ENCODE data around the gene CUBN.

Gene CUBN

GRCh38 chr10:17066807-17067206 is 62.8 kb downstream of the CUBN start:
- ATAC-seq, result no peak

- no peak for ATAC-seq
Measured at GRCh38 chr10:17066000-17066399, 63.6 kb downstream of the CUBN start.

DNA sequence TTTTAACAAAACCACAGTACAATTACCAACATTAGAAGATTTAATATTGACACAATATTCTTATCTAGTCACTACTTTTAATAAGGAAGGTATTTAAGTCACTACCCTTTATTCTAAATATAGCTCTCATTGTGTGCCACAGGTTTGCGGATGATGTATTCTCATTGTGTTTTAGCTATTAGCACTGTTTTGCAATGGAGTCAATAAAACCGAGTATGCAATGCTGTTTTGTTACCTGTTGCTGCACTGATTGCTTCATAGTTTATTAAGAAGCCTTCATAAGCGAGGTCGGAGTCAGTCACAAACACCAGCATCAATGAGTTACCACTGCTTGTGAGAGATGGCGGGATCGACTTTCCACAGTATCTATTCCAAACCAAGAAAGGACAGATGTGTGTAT is 64.3 kb downstream of the CUBN start:
- no peak for ATAC-seq

GRCh38 chr10:17064435-17064834 is 65.2 kb downstream of the CUBN start:
- ATAC-seq, result no peak

GRCh38 chr10:17062955-17063484 is 66.6 kb downstream of the CUBN start:
- no peak for ATAC-seq

- ATAC-seq, result no peak
Measured at GRCh38 chr10:17062493-17062892, 67.1 kb downstream of the CUBN start.

GRCh38 chr10:17062009-17062408 is 67.6 kb downstream of the CUBN start:
- ATAC-seq, result no peak

- ATAC-seq, result no peak
Measured at GRCh38 chr10:17061418-17061817, 68.2 kb downstream of the CUBN start.

DNA sequence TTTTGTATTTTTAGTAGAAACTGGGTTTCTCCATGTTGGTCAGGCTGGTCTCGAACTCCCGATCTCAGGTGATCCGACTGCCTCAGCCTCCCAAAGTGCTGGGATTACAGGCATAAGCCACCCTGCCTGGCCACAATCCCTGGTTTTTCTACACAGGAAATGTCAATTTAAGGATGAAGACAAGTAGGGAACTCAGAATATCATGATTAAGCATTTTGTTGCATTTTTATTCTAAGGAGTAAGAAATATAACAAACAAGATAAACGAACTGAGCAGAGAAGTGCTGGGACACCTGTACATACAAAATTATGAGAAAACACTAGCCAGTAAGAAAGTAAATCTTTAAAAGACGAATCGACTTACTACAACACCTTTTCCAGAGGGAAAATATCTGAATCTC is 69.3 kb downstream of the CUBN start:
- ATAC-seq, result no peak

DNA sequence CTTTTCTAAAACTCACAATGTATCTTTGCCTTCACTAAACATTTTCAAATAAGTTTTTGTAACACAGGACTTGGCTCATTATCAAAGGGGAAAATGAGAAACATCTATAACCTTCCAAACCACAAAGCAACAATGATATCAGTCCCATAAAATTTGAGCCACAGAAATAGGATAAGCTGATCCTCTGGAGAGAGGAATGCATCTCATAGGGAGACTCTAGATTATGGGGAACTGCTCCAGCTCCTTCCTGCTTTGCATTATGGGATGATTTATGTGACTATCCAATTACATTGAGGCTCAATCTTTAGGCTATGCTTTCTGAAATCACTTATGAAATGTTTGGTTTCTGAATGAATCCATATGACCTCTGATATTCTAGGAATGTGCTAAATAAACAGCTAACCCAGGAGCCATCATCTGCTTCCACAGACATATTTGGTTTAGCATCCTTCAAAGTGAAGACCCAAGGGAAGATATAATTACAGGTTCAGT is 70.4 kb downstream of the CUBN start:
- ATAC-seq, result no peak

DNA sequence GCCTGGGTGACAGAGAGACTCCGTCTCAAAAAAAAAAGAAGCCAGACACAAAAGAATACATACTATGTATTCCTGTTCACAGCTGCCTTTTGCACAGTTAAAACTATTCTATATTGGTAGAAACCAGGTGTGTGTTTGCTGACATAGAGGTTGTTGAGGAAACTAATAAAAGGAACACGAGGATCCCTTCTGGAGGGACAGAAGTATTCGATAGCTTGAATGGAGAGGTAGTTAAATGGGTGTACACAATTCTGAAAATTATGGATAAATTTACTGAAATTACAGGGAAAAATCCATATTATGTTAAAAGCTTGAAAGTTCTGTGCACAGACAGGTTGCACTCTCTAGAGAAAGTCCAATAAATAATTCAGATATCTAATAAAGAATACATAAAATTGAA is 71.5 kb downstream of the CUBN start:
- no peak for ATAC-seq

GRCh38 chr10:17056781-17057428 is 72.7 kb downstream of the CUBN start:
- ATAC-seq, result no peak

DNA sequence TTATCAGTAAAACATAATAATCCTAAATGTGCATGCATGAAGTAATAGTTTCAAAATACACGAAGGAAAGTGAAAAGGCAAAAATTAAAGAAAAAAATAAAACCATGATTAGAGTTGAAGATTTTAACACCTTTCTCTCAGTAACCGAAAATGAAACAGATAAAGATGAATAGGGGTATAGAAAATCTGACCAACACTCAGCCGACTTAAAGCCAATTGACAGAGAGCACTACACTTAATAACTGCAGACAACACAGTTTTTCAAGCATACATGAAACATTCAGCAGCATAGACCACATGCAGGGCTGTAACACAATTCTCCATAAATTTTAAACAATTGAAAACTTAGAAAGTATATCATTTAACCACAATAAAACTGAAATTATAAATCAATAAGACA is 76.1 kb downstream of the CUBN start:
- no peak for ATAC-seq

- ATAC-seq, result no peak
Measured at GRCh38 chr10:17053061-17053460, 76.5 kb downstream of the CUBN start.

GRCh38 chr10:17051851-17052250 is 77.8 kb downstream of the CUBN start:
- ATAC-seq, result no peak

GRCh38 chr10:17049195-17049594 is 80.4 kb downstream of the CUBN start:
- ATAC-seq, result no peak

- ATAC-seq, result no peak
Measured at GRCh38 chr10:17047908-17048307, 81.7 kb downstream of the CUBN start.

- ATAC-seq, result no peak
Measured at GRCh38 chr10:17046989-17047388, 82.6 kb downstream of the CUBN start.

GRCh38 chr10:17043586-17043985 is 86.0 kb downstream of the CUBN start:
- ATAC-seq, result no peak

DNA sequence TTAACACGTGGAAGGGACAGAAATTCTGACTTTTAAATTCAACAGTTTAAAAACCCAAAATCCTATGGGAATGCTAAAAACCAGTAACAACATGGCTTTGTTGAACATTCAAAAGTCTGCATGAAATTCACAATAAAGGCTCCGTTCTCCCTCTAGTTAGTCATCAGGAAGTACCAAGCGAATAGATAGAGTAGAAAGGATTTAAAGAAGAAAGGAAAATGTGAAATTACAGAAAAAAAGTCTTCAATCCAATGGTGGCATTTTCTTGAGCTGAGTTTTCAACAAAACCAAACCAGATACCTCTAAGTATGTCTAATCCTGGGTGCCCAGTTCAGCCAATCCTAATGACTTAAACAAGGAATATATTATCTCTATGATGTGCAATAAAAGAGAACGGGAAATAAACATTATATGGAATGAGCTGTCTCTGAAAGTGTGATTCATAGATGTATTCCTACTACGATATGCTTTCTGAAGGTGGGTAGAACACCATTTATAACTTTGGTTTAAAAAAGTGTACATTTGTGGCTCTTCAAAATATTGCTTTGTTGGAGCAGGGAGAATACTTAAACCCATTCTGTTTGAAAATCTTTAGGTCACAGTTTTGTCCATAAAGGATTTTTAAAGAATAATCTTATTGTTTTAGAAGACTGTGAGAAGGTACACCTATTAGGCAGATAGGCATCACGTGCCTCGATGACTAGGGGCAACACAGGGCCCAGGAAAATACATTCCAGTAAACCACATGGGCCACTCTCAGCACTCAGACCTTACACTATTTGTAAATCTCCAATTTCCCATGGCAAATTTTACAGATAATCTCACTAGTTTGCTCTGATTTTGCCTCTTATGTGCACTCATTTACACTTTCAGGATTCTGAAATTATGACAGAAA is 87.7 kb downstream of the CUBN start:
- ATAC-seq, result no peak

DNA sequence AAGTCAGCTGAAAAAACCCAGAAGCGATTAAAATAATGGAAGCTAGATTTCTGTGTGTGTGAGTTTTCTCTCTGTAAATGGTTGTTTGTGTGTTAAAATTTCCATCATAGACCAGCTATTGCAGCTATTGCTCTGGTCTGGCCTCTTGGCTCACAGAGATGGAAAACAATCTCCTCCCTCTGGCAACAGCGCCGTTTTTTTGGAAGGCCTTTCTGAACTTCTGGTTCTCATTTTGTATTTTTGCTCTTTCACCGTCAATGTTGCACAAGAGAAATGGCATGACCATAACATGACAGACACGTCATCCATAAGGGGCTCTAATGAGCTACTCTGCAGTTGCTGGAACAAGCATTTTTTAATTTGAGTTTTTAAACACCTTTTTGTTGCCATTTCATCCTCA is 91.0 kb downstream of the CUBN start:
- ATAC-seq, result no peak

DNA sequence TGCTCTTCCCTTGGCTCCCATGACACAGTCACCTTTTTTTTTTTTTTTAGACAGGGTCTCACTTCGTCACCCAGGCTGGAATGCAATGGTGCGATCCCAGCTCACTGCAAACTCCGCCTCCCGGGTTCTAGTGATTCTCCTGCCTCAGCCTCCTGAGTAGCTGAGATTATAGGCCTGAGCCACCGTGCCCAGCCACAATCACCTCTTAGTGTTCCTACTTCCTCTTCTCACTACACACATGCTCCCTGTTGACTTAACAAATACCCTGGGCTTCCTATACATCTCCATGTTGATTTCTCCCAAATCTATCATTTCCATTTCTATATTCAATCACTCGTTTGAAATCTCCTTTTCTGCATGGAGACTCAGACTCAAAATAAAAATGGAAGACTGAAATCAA is 91.7 kb downstream of the CUBN start:
- no peak for ATAC-seq

DNA sequence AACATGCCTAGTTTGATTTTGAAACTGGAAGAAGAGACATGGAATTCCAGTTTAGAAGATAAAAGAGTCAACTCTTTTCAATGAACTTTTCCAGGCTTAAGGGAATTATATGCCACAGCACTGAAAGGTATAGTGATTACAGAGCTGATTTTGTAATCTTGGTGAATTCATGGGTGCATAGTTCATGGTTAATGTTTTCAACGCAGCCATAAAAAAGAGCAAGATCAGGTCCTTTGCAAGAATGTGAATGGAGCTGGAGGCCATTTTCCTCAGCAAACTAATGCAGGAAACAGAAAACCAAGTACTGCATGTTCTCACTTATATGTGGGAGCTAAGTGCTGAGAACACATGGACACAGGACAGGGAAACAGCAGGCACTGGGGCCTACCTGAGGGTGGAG is 94.2 kb downstream of the CUBN start:
- no peak for ATAC-seq

Data from activated CD4-positive, CD25-positive, alpha-beta regulatory T cell treated with anti-CD3 and anti-CD28 coated beads, Interleukin-2, amount 50 U/mL, for 24 hours (primary cell).